IMR-90 (cell line): ENCODE results near the gene HYCC2. TPM values are rescaled to one million over a fixed set of nuclear protein-coding genes. Genes with fewer than 3 reads are reported as not detected.

Source experiments
- ATAC-seq: fragments of 200-7000 bp; cut with Tn5 transposase; 2 replicates; pipeline ENCODE4 v1.9.1; 2020; ENCODE audit warnings: low read depth, mild to moderate bottlenecking, moderate library complexity
- BruUV-seq: library from RNA; stranded (reverse); fragments of 400-500 nt; replicated peaks from 2 replicates; lab custom pipeline; 2021; lab: Mats Ljungman, UMichigan
- CTCF ChIA-PET: fragments of 300-600 bp; formaldehyde crosslinking; extraction: SDS; loops from one replicate; lab custom pipeline; 2021; ENCODE audit warnings: antibody characterized with exemption; lab: Yijun Ruan, JAX
- POLR2A ChIA-PET: fragments of 300-600 bp; sonication (Branson Sonifier 250); formaldehyde crosslinking; loops from one replicate; lab custom pipeline; 2022; ENCODE audit warnings: antibody characterized with exemption; ENCODE audit not compliant: unreplicated experiment; lab: Charles Lee
- DNase-seq: peaks from one replicate; pipeline ENCODE4 v3.0.0; 2013
- H2AFZ ChIP-seq: replicated peaks from 2 replicates; pipeline ENCODE3; 2013; ENCODE audit warnings: low read length, mild to moderate bottlenecking; ENCODE audit not compliant: poor library complexity
- H2AK5ac ChIP-seq: 2 replicates; pipeline ENCODE4 v1.6.1; 2013; ENCODE audit warnings: low read depth, low read length, inconsistent platforms
- H2AK9ac ChIP-seq: replicated peaks from 2 replicates; pipeline ENCODE3; 2013; ENCODE audit warnings: mild to moderate bottlenecking, low read depth, low read length, moderate library complexity; ENCODE audit not compliant: poor library complexity
- H2BK120ac ChIP-seq: 2 replicates; pipeline ENCODE4 v1.6.1; 2013; ENCODE audit warnings: low read depth, low read length, inconsistent platforms
- H2BK15ac ChIP-seq: 3 replicates; pipeline ENCODE4 v1.6.1; 2013; ENCODE audit warnings: low read depth, low read length, inconsistent platforms
- H2BK20ac ChIP-seq: 2 replicates; pipeline ENCODE4 v1.6.1; 2013; ENCODE audit warnings: low read depth, mild to moderate bottlenecking, inconsistent platforms, low read length, moderate library complexity
- H2BK5ac ChIP-seq: 2 replicates; pipeline ENCODE4 v1.6.1; 2013; ENCODE audit warnings: mild to moderate bottlenecking, low read depth, low read length, inconsistent platforms; ENCODE audit not compliant: poor library complexity, severe bottlenecking
- H3K14ac ChIP-seq: replicated peaks from 2 replicates; pipeline ENCODE4 v1.6.1; 2013; ENCODE audit warnings: low read depth, low read length, inconsistent platforms
- H3K18ac ChIP-seq: 2 replicates; pipeline ENCODE4 v1.6.1; 2013; ENCODE audit warnings: low read depth, low read length, control low read depth
- H3K23ac ChIP-seq: 2 replicates; pipeline ENCODE4 v1.6.1; 2013; ENCODE audit warnings: low read depth, low read length, inconsistent platforms
- H3K27ac ChIP-seq: 2 replicates; pipeline ENCODE4 v1.5.1; 2013; ENCODE audit warnings: mild to moderate bottlenecking, control low read depth, low read length; ENCODE audit not compliant: insufficient read depth
- H3K27me3 ChIP-seq: 2 replicates; pipeline ENCODE4 v1.6.1; 2013; ENCODE audit warnings: low read length; ENCODE audit not compliant: control insufficient read depth, insufficient read depth
- H3K36me3 ChIP-seq: 2 replicates; pipeline ENCODE4 v1.6.1; 2013; ENCODE audit warnings: low read length, mixed read lengths; ENCODE audit not compliant: control insufficient read depth, insufficient read depth
- H3K4ac ChIP-seq: 2 replicates; pipeline ENCODE4 v1.6.1; 2013; ENCODE audit warnings: low read depth, low read length, inconsistent platforms
- H3K4me1 ChIP-seq: 2 replicates; pipeline ENCODE4 v1.6.1; 2013; ENCODE audit warnings: low read length, mixed read lengths; ENCODE audit not compliant: control insufficient read depth, insufficient read depth
- H3K4me2 ChIP-seq: 2 replicates; pipeline ENCODE4 v1.6.1; 2013; ENCODE audit warnings: low read depth, mild to moderate bottlenecking, control low read depth, low read length, moderate library complexity
- H3K4me3 ChIP-seq: 2 replicates; pipeline ENCODE4 v1.5.1; 2013; ENCODE audit warnings: low read depth, mild to moderate bottlenecking, control low read depth, low read length, moderate library complexity; ENCODE audit not compliant: insufficient read depth
- H3K56ac ChIP-seq: 2 replicates; pipeline ENCODE4 v1.6.1; 2013; ENCODE audit warnings: low read length, inconsistent platforms; ENCODE audit not compliant: insufficient read depth; ENCODE audit errors: extremely low read depth
- H3K79me1 ChIP-seq, 2 experiments: 2 replicates each; pipeline ENCODE4 v1.6.1; 2013; ENCODE audit warnings: low read length in 2 of 2, inconsistent platforms in 1 of 2, low read depth in 1 of 2
- H3K9ac ChIP-seq: 2 replicates; pipeline ENCODE4 v1.6.1; 2013; ENCODE audit warnings: low read depth, low read length, control low read depth
- H3K9me1 ChIP-seq: 2 replicates; pipeline ENCODE4 v1.6.1; 2013; ENCODE audit warnings: low read length, inconsistent platforms; ENCODE audit not compliant: insufficient read depth
- H3K9me3 ChIP-seq: 2 replicates; pipeline ENCODE4 v1.6.1; 2013; ENCODE audit warnings: low read length; ENCODE audit not compliant: control insufficient read depth, insufficient read depth
- H4K20me1 ChIP-seq: 2 replicates; pipeline ENCODE4 v1.6.1; 2013; ENCODE audit warnings: low read length, inconsistent platforms; ENCODE audit not compliant: insufficient read depth
- H4K5ac ChIP-seq: 2 replicates; pipeline ENCODE4 v1.6.1; 2013; ENCODE audit warnings: mild to moderate bottlenecking, low read depth, low read length, control low read depth
- H4K8ac ChIP-seq, 2 experiments: 2 replicates each; pipeline ENCODE4 v1.6.1; 2013; ENCODE audit warnings: low read depth in 2 of 2, low read length in 2 of 2, control low read depth in 1 of 2, inconsistent platforms in 1 of 2
- H4K91ac ChIP-seq: 2 replicates; pipeline ENCODE4 v1.6.1; 2013; ENCODE audit warnings: low read depth, low read length, inconsistent platforms; ENCODE audit not compliant: insufficient read depth
- BHLHE40 ChIP-seq: fragments of 150-350 bp; IDR thresholded peaks from 2 replicates; pipeline ENCODE4 v1.6.1; 2016; ENCODE audit warnings: mild to moderate bottlenecking, low read depth, low read length
- CEBPB ChIP-seq: IDR thresholded peaks from 2 replicates; pipeline ENCODE4 v1.6.1; 2012; ENCODE audit warnings: low read depth, low read length, improper control_type of control experiment
- CHD1 ChIP-seq: IDR thresholded peaks from 2 replicates; pipeline ENCODE4 v1.6.1; 2012; ENCODE audit warnings: low read depth, low read length, improper control_type of control experiment
- FOS ChIP-seq: fragments of 150-350 bp; IDR thresholded peaks from 2 replicates; pipeline ENCODE4 v1.6.1; 2016; ENCODE audit warnings: low read depth, low read length
- MAFK ChIP-seq: IDR thresholded peaks from 2 replicates; pipeline ENCODE4 v1.6.1; 2012; ENCODE audit warnings: low read depth, low read length, improper control_type of control experiment
- MAZ ChIP-seq: IDR thresholded peaks from 2 replicates; pipeline ENCODE4 v1.6.1; 2012; ENCODE audit warnings: low read depth, mild to moderate bottlenecking, low read length, improper control_type of control experiment, moderate library complexity, borderline replicate concordance
- MXI1 ChIP-seq: IDR thresholded peaks from 2 replicates; pipeline ENCODE4 v1.6.1; 2012; ENCODE audit warnings: low read depth, mild to moderate bottlenecking, low read length, moderate library complexity, borderline replicate concordance
- RAD21 ChIP-seq: IDR thresholded peaks from 2 replicates; pipeline ENCODE4 v1.6.1; 2012; ENCODE audit warnings: low read length, improper control_type of control experiment
- RCOR1 ChIP-seq: IDR thresholded peaks from 2 replicates; pipeline ENCODE4 v1.6.1; 2012; ENCODE audit warnings: mild to moderate bottlenecking, low read length, improper control_type of control experiment; ENCODE audit not compliant: insufficient replicate concordance
- WGBS, 2 experiments: methylation state at CpG; one replicate each; pipeline versions ENCODE4 v1.1.5 to v1.1.7; 2013; ENCODE audit warnings: missing lambda C conversion rate in 2 of 2; ENCODE audit not compliant: insufficient read length in 1 of 2; ENCODE audit errors: extremely low coverage in 2 of 2; 5-methylcytosine and 5-hydroxymethylcytosine counted together
- dilution Hi-C: fragments of 300-500 bp; cut with HindIII; formaldehyde crosslinking; loops from one replicate; pipeline ENCODE4 v1.14.3; 2018; ENCODE audit warnings: low sequenced_read_pairs; ENCODE audit not compliant: unreplicated experiment
- in situ Hi-C: fragments of 300-500 bp; cut with MboI; formaldehyde crosslinking; loops from 3 replicates; pipeline ENCODE4 v1.14.3; 2019; ENCODE audit warnings: low sequenced_read_pairs, inconsistent platforms, mixed read lengths
- intact Hi-C: fragments of 100-400 bp; cut with micrococcal nuclease; formaldehyde crosslinking; loops from 2 replicates; pipeline ENCODE4 v1.10.0; 2022
- polyA plus RNA-seq, 3 experiments: library from polyadenylated mRNA; depleted of rRNA; stranded (reverse); fragments of >200 nt; gene quantifications; 2 replicates each; pipeline ENCODE4 v1.2.3, GENCODE V29; 2012; ENCODE audit warnings: low replicate concordance in 1 of 3
- total RNA-seq: library from RNA; depleted of rRNA; stranded (reverse); fragments of >200 nt; gene quantifications from 2 replicates; pipeline ENCODE4 v1.2.3, GENCODE V29; 2012
- TF ChIP-seq, protein P1 (sequence below): conservative IDR thresholded peaks from 2 replicates; pipeline ENCODE4 v1.5.1; 2012; ENCODE audit warnings: mild to moderate bottlenecking, low read depth, low read length, improper control_type of control experiment
- TF ChIP-seq, protein P2 (sequence below): fragments of 150-350 bp; IDR thresholded peaks from 2 replicates; pipeline ENCODE4 v1.6.1; 2016; ENCODE audit warnings: low read depth, mild to moderate bottlenecking, low read length, moderate library complexity, borderline replicate concordance
- TF ChIP-seq, protein P3 (sequence below): fragments of 150-350 bp; IDR thresholded peaks from 2 replicates; pipeline ENCODE4 v1.6.1; 2017; ENCODE audit warnings: mild to moderate bottlenecking, antibody characterized with exemption, low read length, low read depth

Gene HYCC2
- total and polyA plus RNA-seq, 2 of the 4 experiments (the other 2 are of a cell fraction): 2.2 to 9.1 TPM

- Histone ChIP-seq H3K79me1 (peaks cover 19 to 72% of the 10 kb centered on the region in 2 experiments; a peak in 3 of 4 replicates), H2BK5ac (peak overlapping the region; percentile 98), H4K91ac (peak overlapping the region; percentile 74), H3K27ac (peak overlapping the region; percentile 92), H3K9me1 (peaks cover 4% of the 10 kb centered on the region), H2BK15ac (peak overlapping the region; percentile 91; the same call in 2 of the 3 replicates), H4K20me1 (peaks cover 18% of the 10 kb centered on the region), H2AK9ac (peak overlapping the region; percentile 93), H3K36me3 (no peaks in the 10 kb centered on the region), H2AFZ (peak overlapping the region; percentile 83), H3K4me3 (peak overlapping the region; percentile 64), H4K8ac (peak overlapping the region; percentile 80 to 86), H4K5ac (peak overlapping the region; percentile 54), H3K4me1 (peaks cover 4% of the 10 kb centered on the region), H3K4me2 (peak overlapping the region; percentile 89), H2AK5ac (peak overlapping the region; percentile 84), H3K4ac (peak overlapping the region; percentile 98), H2BK20ac (peak overlapping the region; percentile 69), H3K14ac (peak overlapping the region; percentile 96), H3K23ac (peak overlapping the region; percentile 96; the same call in 1 of the 2 replicates), H3K9ac (peak overlapping the region; percentile 78), H3K56ac (peak overlapping the region; percentile 87), H3K9me3 (no peaks in the 10 kb centered on the region), H2BK120ac (peak overlapping the region; percentile 79), H3K27me3 (no peaks in the 10 kb centered on the region), H3K18ac (peak overlapping the region; percentile 38)
- in situ Hi-C loops (no loop called here), intact Hi-C loops (loop anchor here (1.0 to 5.0 kb wide), 2 partner anchors 8 to 46 kb away; partner anchors contain the start of genes HYCC2 and NDUFB3), dilution Hi-C loops (no loop called here)
- DNase-seq (peak; percentile 78), ATAC-seq (peak; percentile 35)
- POLR2A ChIA-PET: interaction anchor here (0.6 to 0.9 kb wide), 2 partner anchors 10 to 14 kb away, joined by 3 read pairs; no protein-coding TSS in a partner anchor
- whole genome bisulfite sequencing, 2 experiments: 9% methylated on average over 20 of the region's 48 CpGs; no CpG with 5 or more reads in 1 of the 2 experiments
- BruUV-seq: no TSS peak
- CTCF ChIA-PET: interaction anchor here (0.7 to 1.9 kb wide), 6 partner anchors 10 to 144 kb away, joined by 3 to 7 read pairs (median 3); no protein-coding TSS in a partner anchor
- TF ChIP-seq, protein P1, sequence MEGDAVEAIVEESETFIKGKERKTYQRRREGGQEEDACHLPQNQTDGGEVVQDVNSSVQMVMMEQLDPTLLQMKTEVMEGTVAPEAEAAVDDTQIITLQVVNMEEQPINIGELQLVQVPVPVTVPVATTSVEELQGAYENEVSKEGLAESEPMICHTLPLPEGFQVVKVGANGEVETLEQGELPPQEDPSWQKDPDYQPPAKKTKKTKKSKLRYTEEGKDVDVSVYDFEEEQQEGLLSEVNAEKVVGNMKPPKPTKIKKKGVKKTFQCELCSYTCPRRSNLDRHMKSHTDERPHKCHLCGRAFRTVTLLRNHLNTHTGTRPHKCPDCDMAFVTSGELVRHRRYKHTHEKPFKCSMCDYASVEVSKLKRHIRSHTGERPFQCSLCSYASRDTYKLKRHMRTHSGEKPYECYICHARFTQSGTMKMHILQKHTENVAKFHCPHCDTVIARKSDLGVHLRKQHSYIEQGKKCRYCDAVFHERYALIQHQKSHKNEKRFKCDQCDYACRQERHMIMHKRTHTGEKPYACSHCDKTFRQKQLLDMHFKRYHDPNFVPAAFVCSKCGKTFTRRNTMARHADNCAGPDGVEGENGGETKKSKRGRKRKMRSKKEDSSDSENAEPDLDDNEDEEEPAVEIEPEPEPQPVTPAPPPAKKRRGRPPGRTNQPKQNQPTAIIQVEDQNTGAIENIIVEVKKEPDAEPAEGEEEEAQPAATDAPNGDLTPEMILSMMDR: peak; percentile 56
- TF ChIP-seq RCOR1 (no peak), CHD1 (no peak), CEBPB (0 out of 2 replicates have a peak, but pooled peaks have one; percentile 4), FOS (no peak), MXI1 (peak; percentile 44; the same call in 1 of the 2 replicates), BHLHE40 (no peak), MAFK (no peak), RAD21 (peak; percentile 42; the same call in 1 of the 2 replicates), MAZ (peak; percentile 18; the same call in 1 of the 2 replicates)
- TF ChIP-seq, protein P2, sequence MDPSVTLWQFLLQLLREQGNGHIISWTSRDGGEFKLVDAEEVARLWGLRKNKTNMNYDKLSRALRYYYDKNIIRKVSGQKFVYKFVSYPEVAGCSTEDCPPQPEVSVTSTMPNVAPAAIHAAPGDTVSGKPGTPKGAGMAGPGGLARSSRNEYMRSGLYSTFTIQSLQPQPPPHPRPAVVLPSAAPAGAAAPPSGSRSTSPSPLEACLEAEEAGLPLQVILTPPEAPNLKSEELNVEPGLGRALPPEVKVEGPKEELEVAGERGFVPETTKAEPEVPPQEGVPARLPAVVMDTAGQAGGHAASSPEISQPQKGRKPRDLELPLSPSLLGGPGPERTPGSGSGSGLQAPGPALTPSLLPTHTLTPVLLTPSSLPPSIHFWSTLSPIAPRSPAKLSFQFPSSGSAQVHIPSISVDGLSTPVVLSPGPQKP: no peak
- TF ChIP-seq, protein P3, sequence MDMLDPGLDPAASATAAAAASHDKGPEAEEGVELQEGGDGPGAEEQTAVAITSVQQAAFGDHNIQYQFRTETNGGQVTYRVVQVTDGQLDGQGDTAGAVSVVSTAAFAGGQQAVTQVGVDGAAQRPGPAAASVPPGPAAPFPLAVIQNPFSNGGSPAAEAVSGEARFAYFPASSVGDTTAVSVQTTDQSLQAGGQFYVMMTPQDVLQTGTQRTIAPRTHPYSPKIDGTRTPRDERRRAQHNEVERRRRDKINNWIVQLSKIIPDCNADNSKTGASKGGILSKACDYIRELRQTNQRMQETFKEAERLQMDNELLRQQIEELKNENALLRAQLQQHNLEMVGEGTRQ: no peak
Observed at GRCh38 chr2:201118121-201118960, 46.9 kb upstream of the HYCC2 start.
